CD14-positive monocyte (primary cell): ENCODE measurements around the gene CAPSL. TPM values are rescaled to one million over a fixed set of nuclear protein-coding genes. Genes with fewer than 3 reads are reported as not detected.

Experiments
- DNase-seq, 3 donors: peaks; one replicate each; pipeline ENCODE4 v3.0.0-alpha.2; 2011 to 2022
- H2AFZ ChIP-seq: 2 replicates; pipeline ENCODE4 v1.6.0; 2012; ENCODE audit warnings: mild to moderate bottlenecking, low read depth, low read length, inconsistent platforms; ENCODE audit not compliant: insufficient read depth, poor library complexity, severe bottlenecking
- H3K27ac ChIP-seq, 2 donors: 1 replicate in 1 of 2; 2 replicates in 1 of 2; pipeline ENCODE4 v1.5.1; 2012 to 2013; ENCODE audit warnings: low read length in 2 of 2, control low read depth in 1 of 2, inconsistent platforms in 1 of 2, low read depth in 1 of 2, mild to moderate bottlenecking in 1 of 2
- H3K27me3 ChIP-seq, 2 donors: one replicate each; pipeline versions ENCODE4 v1.6.0 to v1.6.1; 2011 to 2013; ENCODE audit warnings: low read length in 2 of 2; ENCODE audit not compliant: control insufficient read depth in 2 of 2, insufficient read depth in 2 of 2
- H3K36me3 ChIP-seq, 2 donors: replicated peaks in 1 of 2; 1 replicate in 1 of 2; 2 replicates in 1 of 2; pipeline versions ENCODE4 v1.5.1 to v1.6.1; 2012 to 2013; ENCODE audit warnings: low read length in 2 of 2, control low read depth in 1 of 2, inconsistent platforms in 1 of 2, mild to moderate bottlenecking in 1 of 2; ENCODE audit not compliant: insufficient read depth in 2 of 2, control insufficient read depth in 1 of 2
- H3K4me1 ChIP-seq, 2 donors: 1 replicate in 1 of 2; 2 replicates in 1 of 2; pipeline versions ENCODE4 v1.5.1 to v1.6.1; 2012 to 2013; ENCODE audit warnings: low read length in 2 of 2, control low read depth in 1 of 2, inconsistent platforms in 1 of 2, mild to moderate bottlenecking in 1 of 2, moderate library complexity in 1 of 2; ENCODE audit not compliant: insufficient read depth in 2 of 2, control insufficient read depth in 1 of 2
- H3K4me2 ChIP-seq: replicated peaks from 2 replicates; pipeline ENCODE3; 2012; ENCODE audit warnings: low read length, moderate library complexity, mild to moderate bottlenecking; ENCODE audit not compliant: poor library complexity, severe bottlenecking; ENCODE audit errors: extremely low read depth
- H3K4me3 ChIP-seq, 3 experiments: fragments of 200-600 bp in 1 of 3; sonication (generic) in 1 of 3; replicated peaks in 1 of 3; 1 replicate in 2 of 3; 2 replicates in 1 of 3; pipeline ENCODE4 v1.5.1; 2011 to 2013; ENCODE audit warnings: low read length in 3 of 3, mild to moderate bottlenecking in 3 of 3, control low read depth in 2 of 3, low read depth in 2 of 3, inconsistent platforms in 1 of 3, moderate library complexity in 1 of 3
- H3K79me2 ChIP-seq: 2 replicates; pipeline ENCODE4 v1.6.0; 2012; ENCODE audit warnings: mild to moderate bottlenecking, control low read depth, inconsistent platforms, low read length, moderate library complexity; ENCODE audit not compliant: insufficient read depth
- H3K9ac ChIP-seq: 2 replicates; pipeline ENCODE4 v1.6.0; 2017; ENCODE audit warnings: low read length, mild to moderate bottlenecking; ENCODE audit not compliant: insufficient read depth, poor library complexity, severe bottlenecking
- H3K9me3 ChIP-seq, 2 donors: replicated peaks in 1 of 2; 1 replicate in 1 of 2; 2 replicates in 1 of 2; pipeline versions ENCODE4 v1.5.1 to v1.6.1; 2012 to 2013; ENCODE audit warnings: low read length in 2 of 2, control low read depth in 1 of 2; ENCODE audit not compliant: control insufficient read depth in 1 of 2, insufficient read depth in 1 of 2
- H4K20me1 ChIP-seq: 2 replicates; pipeline ENCODE4 v1.6.0; 2012; ENCODE audit warnings: mild to moderate bottlenecking, low read length, control low read depth, moderate library complexity; ENCODE audit not compliant: insufficient read depth
- H3K27ac Mint-ChIP-seq, 7 donors: one replicate each; pipeline ENCODE4 v1.8.0; 2020; ENCODE audit warnings: mild to moderate bottlenecking in 7 of 7, mixed read lengths in 7 of 7, moderate library complexity in 6 of 7, inconsistent platforms in 2 of 7
- H3K27me3 Mint-ChIP-seq, 3 donors: one replicate each; pipeline ENCODE4 v1.8.0; 2021 to 2022; ENCODE audit warnings: low read depth in 3 of 3, mild to moderate bottlenecking in 3 of 3, mixed read lengths in 3 of 3, moderate library complexity in 3 of 3, inconsistent platforms in 1 of 3
- H3K36me3 Mint-ChIP-seq, 2 donors: one replicate each; pipeline ENCODE4 v1.8.0; 2020; ENCODE audit warnings: mixed read lengths in 2 of 2, inconsistent platforms in 1 of 2, mild to moderate bottlenecking in 1 of 2
- H3K4me1 Mint-ChIP-seq: one replicate; pipeline ENCODE4 v1.8.0; 2020; ENCODE audit warnings: mild to moderate bottlenecking, mixed read lengths
- H3K4me3 Mint-ChIP-seq, 2 donors: one replicate each; pipeline ENCODE4 v1.8.0; 2020; ENCODE audit warnings: mild to moderate bottlenecking in 2 of 2, mixed read lengths in 2 of 2, moderate library complexity in 1 of 2
- H3K9me3 Mint-ChIP-seq, 7 donors: one replicate each; pipeline ENCODE4 v1.8.0; 2020 to 2022; ENCODE audit warnings: mixed read lengths in 7 of 7, mild to moderate bottlenecking in 6 of 7, moderate library complexity in 6 of 7, inconsistent platforms in 2 of 7
- WGBS: methylation state at CpG from one replicate; pipeline ENCODE4 v1.1.5; 2013; ENCODE audit warnings: missing lambda C conversion rate; ENCODE audit not compliant: insufficient coverage; 5-methylcytosine and 5-hydroxymethylcytosine counted together
- intact Hi-C, 2 donors: fragments of 100-400 bp; cut with micrococcal nuclease; formaldehyde crosslinking; loops; one replicate each; pipeline versions ENCODE4 v1.15.0 to v1.15.1; 2023
- polyA plus RNA-seq, 3 donors: library from polyadenylated mRNA; depleted of rRNA in 1 of 3; unstranded in 2 of 3; stranded (reverse) in 1 of 3; fragments of 300-500 nt in 2 of 3; fragments of >200 nt in 1 of 3; fragmentation: Illumina TruSeq in 2 of 3; gene quantifications; 1 replicate in 2 of 3; 2 replicates in 1 of 3; pipeline ENCODE4 v1.2.3, GENCODE V29; 2012 to 2021
- TF ChIP-seq, protein P1 (sequence below): fragments of 200-600 bp; IDR thresholded peaks from one replicate; pipeline ENCODE4 v1.8.0; 2022; ENCODE audit warnings: antibody characterized with exemption, mild to moderate bottlenecking

Gene CAPSL
- polyA plus RNA-seq, 3 donors: not detected

DNA sequence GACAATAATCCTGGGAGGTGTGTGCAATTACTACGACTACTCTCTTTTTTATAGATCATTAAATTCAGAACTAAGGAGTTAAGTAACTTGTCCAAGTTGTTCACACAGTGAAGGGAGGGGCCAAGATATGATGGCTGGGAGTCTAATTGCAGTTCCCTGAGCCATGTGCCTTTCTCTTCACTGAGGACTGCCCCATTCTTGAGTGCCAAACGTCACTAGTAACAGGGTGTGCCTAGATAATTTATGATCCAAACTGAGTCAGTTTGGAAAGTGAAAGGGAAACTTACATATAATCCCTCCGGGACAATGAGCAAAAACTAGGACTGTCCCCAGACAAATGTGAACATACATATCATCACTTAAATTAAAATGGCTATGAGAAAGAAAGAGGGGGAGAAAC lies 61.5 kb downstream of the CAPSL start:
- DNase-seq: no peak
- Mint-ChIP-seq H3K4me3 (no peak overlapping the region), H3K27ac (no peak overlapping the region), H3K36me3 (no peaks in the 10 kb centered on the region), H3K9me3 (peaks cover 0 to 7% (median 2%) of the 10 kb centered on the region in 7 donors), H3K27me3 (no peaks in the 10 kb centered on the region), H3K4me1 (peaks cover 20% of the 10 kb centered on the region)
- no CpG with 5 or more reads among the region's 3 CpGs for WGBS
- TF ChIP-seq, protein P1, sequence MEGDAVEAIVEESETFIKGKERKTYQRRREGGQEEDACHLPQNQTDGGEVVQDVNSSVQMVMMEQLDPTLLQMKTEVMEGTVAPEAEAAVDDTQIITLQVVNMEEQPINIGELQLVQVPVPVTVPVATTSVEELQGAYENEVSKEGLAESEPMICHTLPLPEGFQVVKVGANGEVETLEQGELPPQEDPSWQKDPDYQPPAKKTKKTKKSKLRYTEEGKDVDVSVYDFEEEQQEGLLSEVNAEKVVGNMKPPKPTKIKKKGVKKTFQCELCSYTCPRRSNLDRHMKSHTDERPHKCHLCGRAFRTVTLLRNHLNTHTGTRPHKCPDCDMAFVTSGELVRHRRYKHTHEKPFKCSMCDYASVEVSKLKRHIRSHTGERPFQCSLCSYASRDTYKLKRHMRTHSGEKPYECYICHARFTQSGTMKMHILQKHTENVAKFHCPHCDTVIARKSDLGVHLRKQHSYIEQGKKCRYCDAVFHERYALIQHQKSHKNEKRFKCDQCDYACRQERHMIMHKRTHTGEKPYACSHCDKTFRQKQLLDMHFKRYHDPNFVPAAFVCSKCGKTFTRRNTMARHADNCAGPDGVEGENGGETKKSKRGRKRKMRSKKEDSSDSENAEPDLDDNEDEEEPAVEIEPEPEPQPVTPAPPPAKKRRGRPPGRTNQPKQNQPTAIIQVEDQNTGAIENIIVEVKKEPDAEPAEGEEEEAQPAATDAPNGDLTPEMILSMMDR: no peak
- H3K4me2 ChIP-seq: no peak overlapping the region
- no peaks in the 10 kb centered on the region for H3K27me3 ChIP-seq
- no peaks in the 10 kb centered on the region for H3K79me2 ChIP-seq
- no peaks in the 10 kb centered on the region for H3K9me3 ChIP-seq
- H3K36me3 ChIP-seq: no peaks in the 10 kb centered on the region
- no peak overlapping the region for H2AFZ ChIP-seq
- intact Hi-C loops: no loop called here
- no peak overlapping the region for H3K4me3 ChIP-seq
- H4K20me1 ChIP-seq: no peaks in the 10 kb centered on the region
- no peak overlapping the region for H3K27ac ChIP-seq
- peaks cover 11 to 20% of the 10 kb centered on the region in 2 donors for H3K4me1 ChIP-seq
- H3K9ac ChIP-seq: no peak overlapping the region

DNA sequence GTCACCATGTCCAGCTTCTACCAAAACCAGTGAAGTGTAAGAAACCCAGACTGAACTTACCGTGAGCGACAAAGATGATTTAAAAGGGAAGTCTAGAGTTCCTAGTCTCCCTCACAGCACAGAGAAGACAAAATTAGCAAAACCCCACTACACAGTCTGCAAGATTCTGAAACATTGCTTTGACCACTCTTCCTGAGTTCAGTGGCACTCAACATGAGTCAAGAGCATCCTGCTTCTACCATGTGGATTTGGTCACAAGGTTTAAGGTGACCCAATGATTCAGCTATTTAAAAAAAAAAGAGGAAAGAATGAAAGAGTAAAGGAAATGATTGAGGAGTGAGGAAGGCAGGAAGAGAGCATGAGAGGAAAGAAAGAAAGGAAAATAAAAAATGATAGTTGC lies 62.0 kb downstream of the CAPSL start:
- Mint-ChIP-seq H3K36me3 (no peaks in the 10 kb centered on the region), H3K27ac (no peak overlapping the region), H3K27me3 (no peaks in the 10 kb centered on the region), H3K9me3 (peaks cover 0 to 5% (median 2%) of the 10 kb centered on the region in 7 donors), H3K4me3 (no peak overlapping the region), H3K4me1 (peaks cover 20% of the 10 kb centered on the region)
- Histone ChIP-seq H3K4me3 (no peak overlapping the region), H3K79me2 (no peaks in the 10 kb centered on the region), H3K27ac (no peak overlapping the region), H3K4me1 (peaks cover 11 to 20% of the 10 kb centered on the region in 2 donors), H3K4me2 (no peak overlapping the region), H2AFZ (no peak overlapping the region), H3K9me3 (no peaks in the 10 kb centered on the region), H3K36me3 (no peaks in the 10 kb centered on the region), H3K27me3 (no peaks in the 10 kb centered on the region), H4K20me1 (no peaks in the 10 kb centered on the region), H3K9ac (no peak overlapping the region)
- TF ChIP-seq, protein P1: no peak
- whole genome bisulfite sequencing: no CpG with 5 or more reads among the region's 2 CpGs
- DNase-seq: no peak
- intact Hi-C loops: no loop called here
